AG04450 (cell line): Measurements from ENCODE around the gene PTPN9. TPM values are rescaled to one million over a fixed set of nuclear protein-coding genes. Genes with fewer than 3 reads are reported as not detected.
"Not testable (repeated sequence)": the region's sequence is repeated elsewhere in the genome, so short reads cannot be mapped to it uniquely, and the experiment has no call there.

ENCODE experiments used
- CTCF ChIA-PET: fragments of 300-600, 350-600 bp; formaldehyde crosslinking; extraction: SDS; loops from one replicate; lab custom pipeline; 2022; ENCODE audit warnings: antibody characterized with exemption, inconsistent platforms; lab: Charles Lee
- POLR2A ChIA-PET: fragments of 350-600 bp; formaldehyde crosslinking; extraction: SDS; loops from one replicate; lab custom pipeline; 2021; ENCODE audit warnings: antibody characterized with exemption, inconsistent platforms; lab: Yijun Ruan, JAX
- DNase-seq: peaks from one replicate; pipeline ENCODE4 v3.0.0-alpha.2; 2011; ENCODE audit warnings: low read depth, low spot score
- H3K27ac ChIP-seq: one replicate; pipeline ENCODE4 v1.5.1; 2012; ENCODE audit warnings: low read depth, low read length, control low read depth
- H3K27me3 ChIP-seq: one replicate; pipeline ENCODE4 v1.6.0; 2012; ENCODE audit warnings: low read length; ENCODE audit not compliant: control insufficient read depth, insufficient read depth
- H3K4me3 ChIP-seq: 2 replicates; pipeline ENCODE4 v1.5.1; 2011; ENCODE audit warnings: mild to moderate bottlenecking, low read depth, low read length, control low read depth
- H3K9me3 ChIP-seq: 2 replicates; pipeline ENCODE4 v1.5.1; 2012; ENCODE audit warnings: low read length; ENCODE audit not compliant: control insufficient read depth, insufficient read depth
- polyA plus RNA-seq: library from polyadenylated mRNA; depleted of rRNA; stranded (reverse); fragments of >200 nt; gene quantifications from 2 replicates; pipeline ENCODE4 v1.2.3, GENCODE V29; 2011
- TF ChIP-seq, protein P1 (sequence below): IDR thresholded peaks from 2 replicates; pipeline ENCODE4 v1.5.1; 2011; ENCODE audit warnings: low read depth, low read length, control low read depth, inconsistent platforms

Gene PTPN9
- polyA plus RNA-seq, 1 experiment = 49.6 TPM

DNA sequence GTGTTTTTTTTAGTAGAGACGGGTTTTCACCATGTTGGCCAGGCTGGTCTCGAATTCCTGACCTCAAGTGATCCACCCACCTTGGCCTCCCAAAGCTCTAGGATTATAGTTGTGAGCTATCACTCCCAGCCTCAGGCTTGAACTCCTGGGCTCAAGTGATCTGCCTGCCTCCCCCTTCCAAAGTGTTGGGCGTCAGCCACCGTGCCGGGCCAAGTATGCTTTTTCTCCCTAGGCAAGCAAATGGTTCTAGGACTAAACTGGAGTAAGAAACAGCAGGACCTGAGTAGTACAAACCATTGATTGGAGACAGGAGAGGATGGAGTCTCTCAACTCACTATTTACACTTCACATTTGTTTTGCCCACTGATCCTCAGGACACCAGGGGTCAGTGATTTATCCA lies 4.6 kb upstream of the PTPN9 start:
- Histone ChIP-seq H3K27ac (peak overlapping the region; percentile 2), H3K4me3 (no peak overlapping the region), H3K27me3 (no peaks in the 10 kb centered on the region), H3K9me3 (no peaks in the 10 kb centered on the region)
- TF ChIP-seq, protein P1, sequence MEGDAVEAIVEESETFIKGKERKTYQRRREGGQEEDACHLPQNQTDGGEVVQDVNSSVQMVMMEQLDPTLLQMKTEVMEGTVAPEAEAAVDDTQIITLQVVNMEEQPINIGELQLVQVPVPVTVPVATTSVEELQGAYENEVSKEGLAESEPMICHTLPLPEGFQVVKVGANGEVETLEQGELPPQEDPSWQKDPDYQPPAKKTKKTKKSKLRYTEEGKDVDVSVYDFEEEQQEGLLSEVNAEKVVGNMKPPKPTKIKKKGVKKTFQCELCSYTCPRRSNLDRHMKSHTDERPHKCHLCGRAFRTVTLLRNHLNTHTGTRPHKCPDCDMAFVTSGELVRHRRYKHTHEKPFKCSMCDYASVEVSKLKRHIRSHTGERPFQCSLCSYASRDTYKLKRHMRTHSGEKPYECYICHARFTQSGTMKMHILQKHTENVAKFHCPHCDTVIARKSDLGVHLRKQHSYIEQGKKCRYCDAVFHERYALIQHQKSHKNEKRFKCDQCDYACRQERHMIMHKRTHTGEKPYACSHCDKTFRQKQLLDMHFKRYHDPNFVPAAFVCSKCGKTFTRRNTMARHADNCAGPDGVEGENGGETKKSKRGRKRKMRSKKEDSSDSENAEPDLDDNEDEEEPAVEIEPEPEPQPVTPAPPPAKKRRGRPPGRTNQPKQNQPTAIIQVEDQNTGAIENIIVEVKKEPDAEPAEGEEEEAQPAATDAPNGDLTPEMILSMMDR = no peak
- ChIA-PET CTCF (no interaction called here), POLR2A (interaction anchor here (0.7 kb wide), 1 partner anchor 89 kb away, joined by 4 read pairs; no protein-coding TSS in a partner anchor)
- DNase-seq = no peak

DNA sequence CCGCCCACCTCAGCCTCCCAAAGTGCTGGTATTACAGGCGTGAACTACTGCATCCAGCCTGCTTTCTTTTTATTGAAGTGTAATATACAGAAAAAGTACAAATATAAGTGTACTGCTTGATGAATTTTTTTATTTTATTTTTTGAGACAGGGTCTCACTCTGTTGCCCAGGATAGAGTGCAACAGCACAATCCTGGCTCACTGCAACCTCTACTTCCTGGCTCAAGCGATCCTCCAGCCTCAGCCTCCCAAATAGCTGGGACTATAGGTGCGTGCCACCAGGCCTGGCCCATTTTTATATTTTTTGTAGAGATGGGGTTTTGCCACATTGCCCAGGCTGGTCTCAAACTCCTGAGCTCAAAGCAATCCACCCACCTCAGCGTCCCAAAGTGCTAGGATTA lies 3.8 kb upstream of the PTPN9 start:
- H3K27me3 ChIP-seq, H3K4me3 ChIP-seq, H3K27ac ChIP-seq, DNase-seq, CTCF ChIA-PET, POLR2A ChIA-PET, H3K9me3 ChIP-seq: not testable (repeated sequence)

DNA sequence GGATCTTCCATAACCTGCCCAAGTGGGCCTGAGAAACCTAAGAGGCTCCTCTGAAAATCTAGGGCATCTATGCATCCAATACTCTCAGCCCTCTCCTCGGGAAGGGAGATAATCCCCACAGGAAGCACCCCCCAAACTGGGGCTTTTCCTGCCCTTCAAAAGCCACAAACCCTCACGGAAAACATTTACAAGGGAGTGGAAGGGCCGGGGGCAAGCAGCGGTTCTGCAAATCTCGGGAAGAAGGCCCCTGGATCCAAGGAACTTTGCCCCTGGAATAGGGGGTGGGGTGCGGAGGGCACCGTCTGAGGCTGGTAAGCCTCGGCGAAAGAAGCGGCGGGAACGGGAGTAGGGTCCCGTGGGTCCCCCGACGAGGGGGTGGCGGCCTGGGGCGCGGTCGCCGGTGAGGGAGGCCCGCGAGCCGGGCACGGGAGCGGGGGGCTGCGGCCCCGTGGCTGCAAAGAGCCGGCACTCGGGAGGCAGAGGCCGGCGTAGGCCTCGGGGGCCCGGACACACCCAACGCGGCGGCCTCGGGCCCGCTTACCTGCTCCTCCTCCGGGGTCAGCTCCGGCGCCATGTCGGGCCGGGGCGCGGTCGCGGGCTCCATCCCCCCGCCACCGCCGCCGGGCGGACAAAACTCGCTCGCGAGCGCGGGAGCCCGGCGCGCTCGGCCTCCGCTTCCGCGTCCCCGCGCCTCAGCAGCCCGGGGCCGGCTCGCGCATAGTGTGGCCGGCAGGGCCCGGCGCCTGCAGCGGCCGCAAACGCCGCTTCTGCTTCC lies 755 bp downstream of the PTPN9 start:
- TF ChIP-seq, protein P1 = no peak
- peak overlapping the region; percentile 52 for H3K27ac ChIP-seq
- H3K9me3 ChIP-seq = no peaks in the 10 kb centered on the region
- peak overlapping the region; percentile 83 for H3K4me3 ChIP-seq
- DNase-seq = no peak
- ChIA-PET POLR2A (interaction anchor here (0.6 to 1.4 kb wide), 11 partner anchors 24 to 241 kb away, joined by 3 to 15 read pairs (median 4); partner anchors contain the start of genes IMP3, SIN3A and SNUPN), CTCF (interaction anchor here (0.9 to 1.3 kb wide), 5 partner anchors 8 to 69 kb away, joined by 3 to 7 read pairs (median 5); no protein-coding TSS in a partner anchor)
- no peaks in the 10 kb centered on the region for H3K27me3 ChIP-seq

DNA sequence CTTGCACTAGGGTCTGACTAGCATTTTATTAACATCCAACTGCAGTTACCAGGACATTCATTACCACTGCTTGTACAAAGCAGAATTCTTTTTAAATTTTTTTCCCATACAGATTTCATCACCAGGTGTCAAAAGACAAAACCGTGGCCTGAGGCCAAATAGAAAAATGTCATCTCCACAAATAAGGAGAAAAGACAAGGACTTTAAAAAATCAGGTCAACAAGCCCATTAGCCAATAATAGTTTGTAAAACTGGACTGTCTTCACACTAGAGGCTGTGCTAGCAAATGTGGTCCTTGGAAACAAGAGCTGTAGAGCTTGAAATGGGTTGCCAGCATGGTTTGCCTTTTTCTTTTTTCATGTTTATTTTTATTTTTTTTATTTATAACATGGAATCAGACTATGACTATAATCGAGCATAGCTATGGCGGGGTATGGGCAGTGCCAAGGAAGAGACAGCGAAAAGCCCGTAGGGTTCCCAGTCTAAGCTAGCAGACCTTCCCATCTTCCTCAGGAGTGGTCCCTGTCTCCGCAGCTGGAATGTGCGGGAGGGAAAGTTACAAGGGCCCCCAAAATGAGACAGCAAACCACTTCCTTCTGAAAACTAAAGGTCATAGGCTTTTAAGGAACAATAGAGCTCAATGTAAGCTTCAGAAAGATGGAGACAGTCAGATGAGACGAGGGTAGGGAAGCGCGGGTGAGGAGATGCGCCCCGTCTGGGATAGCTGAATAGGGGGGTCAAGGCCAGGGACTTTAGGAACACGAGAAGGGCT lies 1.5 kb downstream of the PTPN9 start:
- Histone ChIP-seq H3K4me3 (peak overlapping the region; percentile 83), H3K27me3 (no peaks in the 10 kb centered on the region), H3K9me3 (no peaks in the 10 kb centered on the region), H3K27ac (peak overlapping the region; percentile 31)
- ChIA-PET POLR2A (interaction anchor here (0.6 to 1.0 kb wide), 7 partner anchors 23 to 240 kb away, joined by 3 to 15 read pairs (median 4); partner anchors contain the start of genes IMP3, SIN3A and SNUPN), CTCF (interaction anchor here (0.6 to 1.3 kb wide), 3 partner anchors 45 to 210 kb away, joined by 3 to 5 read pairs (median 4); no protein-coding TSS in a partner anchor)
- TF ChIP-seq, protein P1 = no peak
- no peak for DNase-seq

DNA sequence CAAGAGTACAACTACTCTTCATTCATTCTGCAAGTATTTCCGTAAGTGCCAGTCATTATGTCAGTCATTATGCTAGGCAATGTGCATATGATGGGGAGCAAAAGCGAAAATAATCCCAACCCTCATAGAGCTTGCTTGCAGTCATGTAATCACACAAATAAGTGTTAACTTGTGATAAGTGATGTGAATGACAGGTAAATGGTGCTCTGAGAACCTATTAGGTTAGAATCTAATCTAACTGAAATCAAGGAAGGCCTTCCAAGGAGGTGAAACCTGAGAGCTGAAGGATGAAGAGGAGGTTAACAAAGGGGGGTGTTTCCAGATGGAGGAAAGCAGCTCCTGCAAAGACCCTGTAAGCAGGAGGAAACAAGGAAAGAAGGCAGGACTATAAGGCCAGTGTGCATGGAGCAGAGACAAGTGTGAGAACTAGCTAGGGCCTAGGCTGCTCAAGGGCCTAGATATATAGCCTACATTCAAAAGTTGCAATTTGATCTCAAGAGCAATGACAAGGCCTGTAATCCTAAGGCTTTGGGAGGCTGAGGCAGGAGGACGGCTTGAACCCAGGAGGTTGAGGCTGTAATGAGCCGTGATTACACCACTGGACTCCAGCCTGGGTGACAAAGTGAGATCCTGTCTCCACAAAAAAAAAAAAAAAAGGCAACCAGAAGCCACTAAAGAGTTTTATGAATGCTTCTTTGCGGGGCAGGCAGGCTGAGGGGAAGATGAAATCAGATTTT lies 5.3 kb downstream of the PTPN9 start:
- H3K27me3 ChIP-seq = no peaks in the 10 kb centered on the region
- no peak overlapping the region for H3K4me3 ChIP-seq
- TF ChIP-seq, protein P1 = no peak
- ChIA-PET CTCF (no interaction called here), POLR2A (no interaction called here)
- DNase-seq = no peak
- no peaks in the 10 kb centered on the region for H3K9me3 ChIP-seq
- no peak overlapping the region for H3K27ac ChIP-seq
